GM20000 (cell line): ENCODE measurements around the gene ANKMY1.

Experiments used
- DNase-seq: peaks from one replicate; pipeline ENCODE4 v3.0.0; 2012; ENCODE audit warnings: low spot score
- TF ChIP-seq, protein P1 (sequence below): IDR thresholded peaks from 2 replicates; pipeline ENCODE4 v1.5.1; 2012; ENCODE audit warnings: mild to moderate bottlenecking, control low read depth; ENCODE audit errors: extremely low read depth, missing control alignments

ANKMY1 gene

DNA sequence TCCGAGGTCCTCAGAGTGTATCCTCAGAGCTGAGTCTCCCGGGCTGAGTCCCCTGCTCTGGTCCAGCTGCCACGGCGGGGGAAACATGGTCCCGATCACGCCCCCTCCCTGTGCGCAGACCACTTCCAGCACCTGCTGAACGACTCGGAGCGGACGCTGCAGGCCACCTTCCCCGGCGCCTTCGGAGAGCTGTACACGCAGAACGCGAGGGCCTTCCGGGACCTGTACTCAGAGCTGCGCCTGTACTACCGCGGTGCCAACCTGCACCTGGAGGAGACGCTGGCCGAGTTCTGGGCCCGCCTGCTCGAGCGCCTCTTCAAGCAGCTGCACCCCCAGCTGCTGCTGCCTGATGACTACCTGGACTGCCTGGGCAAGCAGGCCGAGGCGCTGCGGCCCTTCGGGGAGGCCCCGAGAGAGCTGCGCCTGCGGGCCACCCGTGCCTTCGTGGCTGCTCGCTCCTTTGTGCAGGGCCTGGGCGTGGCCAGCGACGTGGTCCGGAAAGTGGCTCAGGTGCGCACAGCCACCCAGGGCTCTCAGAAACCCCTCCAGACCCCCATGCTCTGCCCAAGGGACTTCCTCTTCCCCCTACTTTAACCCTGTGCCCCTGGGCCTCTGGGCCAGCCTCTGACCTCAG is 95.6 kb downstream of the ANKMY1 start:
- TF ChIP-seq, protein P1, sequence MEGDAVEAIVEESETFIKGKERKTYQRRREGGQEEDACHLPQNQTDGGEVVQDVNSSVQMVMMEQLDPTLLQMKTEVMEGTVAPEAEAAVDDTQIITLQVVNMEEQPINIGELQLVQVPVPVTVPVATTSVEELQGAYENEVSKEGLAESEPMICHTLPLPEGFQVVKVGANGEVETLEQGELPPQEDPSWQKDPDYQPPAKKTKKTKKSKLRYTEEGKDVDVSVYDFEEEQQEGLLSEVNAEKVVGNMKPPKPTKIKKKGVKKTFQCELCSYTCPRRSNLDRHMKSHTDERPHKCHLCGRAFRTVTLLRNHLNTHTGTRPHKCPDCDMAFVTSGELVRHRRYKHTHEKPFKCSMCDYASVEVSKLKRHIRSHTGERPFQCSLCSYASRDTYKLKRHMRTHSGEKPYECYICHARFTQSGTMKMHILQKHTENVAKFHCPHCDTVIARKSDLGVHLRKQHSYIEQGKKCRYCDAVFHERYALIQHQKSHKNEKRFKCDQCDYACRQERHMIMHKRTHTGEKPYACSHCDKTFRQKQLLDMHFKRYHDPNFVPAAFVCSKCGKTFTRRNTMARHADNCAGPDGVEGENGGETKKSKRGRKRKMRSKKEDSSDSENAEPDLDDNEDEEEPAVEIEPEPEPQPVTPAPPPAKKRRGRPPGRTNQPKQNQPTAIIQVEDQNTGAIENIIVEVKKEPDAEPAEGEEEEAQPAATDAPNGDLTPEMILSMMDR, result no peak
- no peak for DNase-seq

DNA sequence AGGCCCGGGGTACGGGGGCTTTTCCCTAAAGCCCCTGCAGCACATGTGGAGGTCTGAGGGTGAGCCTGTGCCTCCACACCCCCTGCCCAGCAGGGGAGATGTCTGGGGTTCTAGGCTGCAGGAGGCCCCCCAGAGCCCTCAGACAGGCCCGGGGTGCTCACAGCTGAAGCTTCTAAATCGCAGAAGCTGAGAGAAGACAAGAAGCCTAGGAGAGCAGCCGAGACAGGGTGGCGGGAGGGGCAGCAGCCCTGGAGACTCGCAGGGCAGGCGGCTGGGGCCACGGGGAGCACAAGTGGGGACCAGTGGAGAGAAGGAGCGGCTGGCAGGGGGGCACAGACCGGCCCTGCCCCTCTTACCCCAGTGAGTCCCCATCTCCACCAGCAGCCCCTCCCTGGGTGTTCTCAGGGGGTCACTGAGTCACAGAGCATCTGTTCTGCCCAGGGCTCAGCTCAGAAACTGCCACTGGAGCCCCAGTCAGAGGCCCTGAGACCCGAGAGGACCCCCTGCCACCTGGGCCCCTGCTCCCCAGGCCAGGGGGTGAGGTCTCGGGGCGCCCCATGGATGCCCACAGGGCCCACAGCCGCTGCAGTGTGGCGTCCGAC is 96.2 kb downstream of the ANKMY1 start:
- no peak for DNase-seq
- TF ChIP-seq, protein P1, result no peak

DNA sequence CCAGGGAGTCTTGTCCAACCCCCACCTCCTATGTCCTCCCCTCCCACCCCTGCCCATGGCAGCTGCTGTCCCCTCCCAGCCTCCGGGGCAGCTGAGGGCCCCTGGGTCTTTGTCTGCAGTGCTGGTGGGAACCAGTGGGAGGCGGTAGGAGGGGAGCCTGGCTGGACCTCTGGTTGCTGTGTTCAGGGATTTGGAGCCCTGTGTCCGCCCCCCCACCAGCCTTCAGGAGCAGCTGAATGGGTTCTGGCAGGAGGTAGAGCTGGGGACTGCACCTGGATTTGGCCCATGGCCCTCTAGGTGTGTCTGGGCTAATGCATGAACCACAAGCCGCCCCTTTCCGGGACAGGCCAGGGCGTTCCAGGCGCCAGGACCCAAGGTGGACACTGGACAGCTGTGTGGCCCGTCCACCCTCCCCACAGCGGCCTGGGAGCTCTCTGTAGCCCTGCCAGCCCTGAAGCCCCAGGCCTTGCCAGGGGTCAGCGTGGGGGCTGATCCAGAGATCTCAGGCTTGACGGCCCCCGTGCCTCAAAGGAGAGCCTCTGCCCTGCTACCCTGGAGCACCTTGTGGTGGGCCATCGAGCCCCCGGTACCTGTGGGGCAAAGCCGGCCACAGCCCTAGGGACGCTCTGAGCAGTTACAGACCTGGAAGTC is 96.9 kb downstream of the ANKMY1 start:
- TF ChIP-seq, protein P1, result no peak
- DNase-seq, result no peak

DNA sequence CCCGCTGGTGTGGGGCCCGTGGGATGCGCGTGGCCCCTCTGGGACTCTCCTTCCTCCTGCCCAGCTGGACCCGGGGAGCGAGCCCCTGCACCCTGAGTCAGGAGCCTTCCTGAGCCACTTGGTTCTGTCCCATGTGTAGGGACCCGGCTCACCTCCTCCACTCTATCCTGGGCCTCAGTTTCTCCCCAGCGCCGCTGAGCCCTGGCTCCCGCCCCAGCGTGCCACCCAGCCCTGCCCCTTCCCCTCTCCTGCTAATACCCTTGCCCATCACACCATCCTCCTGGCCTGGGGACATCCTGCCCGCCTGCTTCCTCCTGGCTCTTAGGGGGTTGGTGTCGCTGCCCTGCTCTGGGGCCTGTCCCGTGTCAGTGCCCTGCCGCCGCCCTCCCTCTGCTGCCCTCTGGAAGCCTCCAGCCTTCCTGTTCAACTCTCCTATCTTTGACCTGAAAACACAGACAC is 97.5 kb downstream of the ANKMY1 start:
- TF ChIP-seq, protein P1, result no peak
- no peak for DNase-seq

DNA sequence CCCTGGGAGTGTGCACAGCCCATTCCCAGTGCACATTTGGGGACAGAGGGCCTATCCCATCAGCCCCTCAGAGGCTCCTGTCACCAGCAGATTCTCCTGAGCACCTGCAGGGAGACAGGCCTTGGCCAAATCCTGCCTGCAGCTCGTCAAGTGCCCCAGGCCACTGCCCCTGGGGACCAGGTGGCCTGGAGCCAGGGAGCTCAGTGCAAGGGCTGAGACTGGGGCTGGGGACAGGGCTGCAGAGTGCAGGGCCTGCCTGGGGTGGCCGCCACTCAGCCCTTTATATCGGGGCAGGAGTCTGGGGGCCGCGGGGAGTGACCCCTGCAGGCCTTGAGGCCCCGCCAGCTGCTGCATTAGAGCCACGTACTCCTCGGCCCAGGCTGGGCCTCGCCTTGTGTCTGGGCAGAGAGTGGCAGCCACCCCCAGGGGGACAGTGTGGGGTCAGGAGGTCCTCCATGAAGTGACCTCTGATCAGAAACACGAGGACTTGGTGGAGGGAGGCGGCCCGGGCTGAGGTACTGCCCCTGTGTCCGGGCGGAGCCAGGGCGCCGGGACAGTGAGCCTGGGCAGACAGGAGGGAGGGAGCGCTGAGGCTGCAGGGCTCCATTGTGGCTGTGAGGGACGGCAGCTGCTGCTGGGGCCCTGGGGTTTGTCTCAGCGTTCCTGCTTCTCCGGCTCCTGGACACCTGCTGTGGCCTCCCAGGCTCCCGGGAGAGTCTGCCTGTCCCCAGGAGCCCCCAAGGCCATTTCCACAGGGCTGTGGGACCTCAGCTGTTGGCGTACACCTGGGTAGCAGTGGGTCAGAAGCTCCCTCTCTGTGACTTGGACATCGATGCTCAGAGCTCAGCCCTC is 98.2 kb downstream of the ANKMY1 start:
- TF ChIP-seq, protein P1, result no peak
- no peak for DNase-seq

DNA sequence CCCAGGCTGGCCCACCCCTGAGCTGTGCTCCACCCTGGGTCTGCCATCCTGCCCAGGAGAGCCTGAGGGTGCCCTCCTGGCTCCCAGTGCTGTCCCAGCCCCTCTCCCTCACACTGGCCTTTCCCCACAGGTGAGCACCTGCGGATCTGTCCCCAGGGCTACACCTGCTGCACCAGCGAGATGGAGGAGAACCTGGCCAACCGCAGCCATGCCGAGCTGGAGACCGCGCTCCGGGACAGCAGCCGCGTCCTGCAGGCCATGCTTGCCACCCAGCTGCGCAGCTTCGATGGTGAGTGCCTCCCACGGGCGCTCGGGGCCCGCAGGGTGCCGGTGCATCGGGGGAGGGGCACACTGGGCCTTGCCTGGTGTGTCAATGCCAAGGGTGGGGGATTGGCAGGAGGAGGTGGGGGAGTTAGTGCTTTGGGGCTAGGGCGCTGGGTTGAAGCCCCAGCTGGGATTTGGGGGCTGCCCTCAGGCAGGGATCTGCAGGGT is 98.8 kb downstream of the ANKMY1 start:
- DNase-seq, result no peak
- TF ChIP-seq, protein P1, result no peak
